ENCODE results near the gene MACROD1.
A peak's percentile ranks its signal among the peaks of the same experiment; 100 is the strongest.

Gene MACROD1

GRCh38 chr11:64037027-64037634 is 128.8 kb downstream of the MACROD1 start:
- Mint-ChIP-seq H3K27ac (no peak overlapping the region), H3K27me3 (peaks cover 16% of the 10 kb centered on the region), H3K36me3 (no peaks in the 10 kb centered on the region), H3K4me1 (ENCODE audit: low read depth) (peaks cover 8% of the 10 kb centered on the region), H3K4me3 (no peak overlapping the region), H3K9me3 (ENCODE audit: low read depth) (no peaks in the 10 kb centered on the region)

GRCh38 chr11:64036087-64037026 is 129.6 kb downstream of the MACROD1 start:
- no peak overlapping the region for H3K4me3 Mint-ChIP-seq
- H3K4me1 Mint-ChIP-seq (ENCODE audit: low read depth) = peaks cover 8% of the 10 kb centered on the region
- peaks cover 16% of the 10 kb centered on the region for H3K27me3 Mint-ChIP-seq
- no peaks in the 10 kb centered on the region for H3K9me3 Mint-ChIP-seq (ENCODE audit: low read depth)
- H3K27ac Mint-ChIP-seq = no peak overlapping the region
- H3K36me3 Mint-ChIP-seq = no peaks in the 10 kb centered on the region

GRCh38 chr11:64035576-64035975 is 130.3 kb downstream of the MACROD1 start, which contains the start of gene FLRT1:
FLRT1 (plus strand) TSS chr11:64035931; CDS start chr11:64116268, 80,337 bp downstream.
- Mint-ChIP-seq H3K4me3 (peak within 1 kb of the TSS; percentile 75), H3K36me3 (no peaks in the 10 kb centered on the region), H3K27ac (no peak within 1 kb of the TSS), H3K9me3 (ENCODE audit: low read depth) (no peaks in the 10 kb centered on the region), H3K4me1 (ENCODE audit: low read depth) (peaks cover 8% of the 10 kb centered on the region), H3K27me3 (peaks cover 16% of the 10 kb centered on the region)

- H3K36me3 Mint-ChIP-seq = no peaks in the 10 kb centered on the region
- H3K4me3 Mint-ChIP-seq = peak overlapping the region; percentile 75
- peaks cover 8% of the 10 kb centered on the region for H3K4me1 Mint-ChIP-seq (ENCODE audit: low read depth)
- no peak overlapping the region for H3K27ac Mint-ChIP-seq
- peaks cover 17% of the 10 kb centered on the region for H3K27me3 Mint-ChIP-seq
- H3K9me3 Mint-ChIP-seq (ENCODE audit: low read depth) = no peaks in the 10 kb centered on the region
Measured at GRCh38 chr11:64035081-64035524, 130.8 kb downstream of the MACROD1 start.

GRCh38 chr11:64034411-64034811 is 131.5 kb downstream of the MACROD1 start:
- peak overlapping the region; percentile 52 for H3K4me3 Mint-ChIP-seq
- no peaks in the 10 kb centered on the region for H3K36me3 Mint-ChIP-seq
- peaks cover 8% of the 10 kb centered on the region for H3K4me1 Mint-ChIP-seq (ENCODE audit: low read depth)
- H3K9me3 Mint-ChIP-seq (ENCODE audit: low read depth) = no peaks in the 10 kb centered on the region
- H3K27ac Mint-ChIP-seq = no peak overlapping the region
- peaks cover 18% of the 10 kb centered on the region for H3K27me3 Mint-ChIP-seq

GRCh38 chr11:64032050-64032449 is 133.9 kb downstream of the MACROD1 start:
- Mint-ChIP-seq H3K4me1 (ENCODE audit: low read depth) (peaks cover 8% of the 10 kb centered on the region), H3K27ac (no peak overlapping the region)

GRCh38 chr11:64031001-64031400 is 134.9 kb downstream of the MACROD1 start:
- no peak overlapping the region for H3K27ac Mint-ChIP-seq
- H3K9me3 Mint-ChIP-seq (ENCODE audit: low read depth) = no peaks in the 10 kb centered on the region
- peaks cover 15% of the 10 kb centered on the region for H3K27me3 Mint-ChIP-seq
- no peaks in the 10 kb centered on the region for H3K36me3 Mint-ChIP-seq
- H3K4me1 Mint-ChIP-seq (ENCODE audit: low read depth) = peaks cover 8% of the 10 kb centered on the region
- no peak overlapping the region for H3K4me3 Mint-ChIP-seq

More at GRCh38 chr11:64032050-64032449, 133.9 kb downstream of the MACROD1 start:
- no peaks in the 10 kb centered on the region for H3K36me3 Mint-ChIP-seq
- no peaks in the 10 kb centered on the region for H3K9me3 Mint-ChIP-seq (ENCODE audit: low read depth)
- peaks cover 15% of the 10 kb centered on the region for H3K27me3 Mint-ChIP-seq
- no peak overlapping the region for H3K4me3 Mint-ChIP-seq

- Mint-ChIP-seq H3K9me3 (ENCODE audit: low read depth) (no peaks in the 10 kb centered on the region), H3K4me1 (ENCODE audit: low read depth) (peaks cover 2% of the 10 kb centered on the region), H3K27me3 (peaks cover 10% of the 10 kb centered on the region), H3K27ac (no peak overlapping the region), H3K36me3 (no peaks in the 10 kb centered on the region), H3K4me3 (no peak overlapping the region)
Measured at GRCh38 chr11:64029773-64030172, 136.1 kb downstream of the MACROD1 start.

GRCh38 chr11:64028398-64029115 is 137.4 kb downstream of the MACROD1 start:
- H3K36me3 Mint-ChIP-seq = no peaks in the 10 kb centered on the region
- peaks cover 2% of the 10 kb centered on the region for H3K27me3 Mint-ChIP-seq
- no peak overlapping the region for H3K4me3 Mint-ChIP-seq
- no peaks in the 10 kb centered on the region for H3K4me1 Mint-ChIP-seq (ENCODE audit: low read depth)
- H3K9me3 Mint-ChIP-seq (ENCODE audit: low read depth) = no peaks in the 10 kb centered on the region
- H3K27ac Mint-ChIP-seq = no peak overlapping the region

- H3K27me3 Mint-ChIP-seq = peaks cover 2% of the 10 kb centered on the region
- no peaks in the 10 kb centered on the region for H3K9me3 Mint-ChIP-seq (ENCODE audit: low read depth)
- no peak overlapping the region for H3K4me3 Mint-ChIP-seq
- H3K27ac Mint-ChIP-seq = no peak overlapping the region
- no peaks in the 10 kb centered on the region for H3K36me3 Mint-ChIP-seq
- H3K4me1 Mint-ChIP-seq (ENCODE audit: low read depth) = no peaks in the 10 kb centered on the region
Measured at GRCh38 chr11:64027651-64028397, 138.1 kb downstream of the MACROD1 start.

- Mint-ChIP-seq H3K4me3 (no peak overlapping the region), H3K27me3 (peaks cover 2% of the 10 kb centered on the region), H3K27ac (no peak overlapping the region), H3K9me3 (ENCODE audit: low read depth) (no peaks in the 10 kb centered on the region), H3K36me3 (no peaks in the 10 kb centered on the region), H3K4me1 (ENCODE audit: low read depth) (no peaks in the 10 kb centered on the region)
Measured at GRCh38 chr11:64026575-64027205, 139.2 kb downstream of the MACROD1 start.

- H3K36me3 Mint-ChIP-seq = no peaks in the 10 kb centered on the region
- no peak overlapping the region for H3K4me3 Mint-ChIP-seq
- H3K27ac Mint-ChIP-seq = no peak overlapping the region
- H3K27me3 Mint-ChIP-seq = peaks cover 2% of the 10 kb centered on the region
- no peaks in the 10 kb centered on the region for H3K9me3 Mint-ChIP-seq (ENCODE audit: low read depth)
- H3K4me1 Mint-ChIP-seq (ENCODE audit: low read depth) = no peaks in the 10 kb centered on the region
Measured at GRCh38 chr11:64025205-64025604, 140.7 kb downstream of the MACROD1 start.

- H3K27ac Mint-ChIP-seq = no peak overlapping the region
- no peak overlapping the region for H3K4me3 Mint-ChIP-seq
- H3K36me3 Mint-ChIP-seq = no peaks in the 10 kb centered on the region
- H3K9me3 Mint-ChIP-seq (ENCODE audit: low read depth) = no peaks in the 10 kb centered on the region
- H3K27me3 Mint-ChIP-seq = no peaks in the 10 kb centered on the region
- H3K4me1 Mint-ChIP-seq (ENCODE audit: low read depth) = no peaks in the 10 kb centered on the region
Measured at GRCh38 chr11:64023712-64024710, 141.9 kb downstream of the MACROD1 start.

All from activated naive CD8-positive, alpha-beta T cell (primary cell).